ENCODE data around the gene ELMO1. TPM values are rescaled to one million over a fixed set of nuclear protein-coding genes. Genes with fewer than 3 reads are reported as not detected.

Gene ELMO1
- total RNA-seq, 1 experiment from 2014 or later = 1.1 TPM

GRCh38 chr7:37493810-37494209, 45.1 kb upstream of the ELMO1 start:
- BruUV-seq (replicated peaks) = no TSS peak
- ChIA-PET RAD21 (ENCODE audit: low non-redundant PET in 1 of 2, low total read pairs in 2 of 2, uncharacterized antibody in 2 of 2, unreplicated experiment in 2 of 2) (no interaction called here), POLR2A (no interaction called here), CTCF (no interaction called here)
- intact Hi-C loops (cut with micrococcal nuclease) = no loop called here
- H3K4me2 ChIP-seq (ENCODE audit: low read length) = no peak overlapping the region
- TF ChIP-seq SRF (IDR thresholded peaks at IDR 0.05; ENCODE audit: low read depth) = no peak
- no peak for TF ChIP-seq ELF1 (IDR thresholded peaks at IDR 0.05; ENCODE audit: borderline replicate concordance, low read depth)
- no peak for TF ChIP-seq ZBTB33 (IDR thresholded peaks at IDR 0.05; ENCODE audit: extremely low read depth, insufficient replicate concordance, low read length)
- no peak for TF ChIP-seq JUND (IDR thresholded peaks at IDR 0.05)
- H2AFZ ChIP-seq (ENCODE audit: low read depth, low read length, poor library complexity, severe bottlenecking) = no peak overlapping the region
- H3K79me2 ChIP-seq (ENCODE audit: insufficient read depth, low read length) = no peaks in the 10 kb centered on the region
- DNase-seq (ENCODE audit: low read depth, low spot score) (no peak), ATAC-seq (no peak)
- no peaks in the 10 kb centered on the region for H3K27me3 ChIP-seq (ENCODE audit: insufficient read depth, low read length)
- no peaks in the 10 kb centered on the region for H3K4me1 ChIP-seq (ENCODE audit: control insufficient read depth in 1 of 2, insufficient read depth in 2 of 2, low read length in 2 of 2)
- H3K4me3 ChIP-seq (replicated peaks in 1 of 2; ENCODE audit: low read depth in 1 of 2, low read length in 2 of 2) = no peak overlapping the region
- no peaks in the 10 kb centered on the region for H3K36me3 ChIP-seq (ENCODE audit: control insufficient read depth in 1 of 2, insufficient read depth in 2 of 2, low read length in 2 of 2)
- no peak overlapping the region for H3K27ac ChIP-seq (ENCODE audit: low read depth, low read length)
- no peak overlapping the region for H3K9ac ChIP-seq (ENCODE audit: low read length)
- no peaks in the 10 kb centered on the region for H3K9me2 ChIP-seq (ENCODE audit: insufficient read depth)
- H3K9me3 ChIP-seq (ENCODE audit: control insufficient read depth in 1 of 2, insufficient read depth in 1 of 2, low read depth in 1 of 2, low read length in 2 of 2) = no peaks in the 10 kb centered on the region
- no peaks in the 10 kb centered on the region for H4K20me1 ChIP-seq (ENCODE audit: insufficient read depth)

GRCh38 chr7:37493123-37493522, 44.5 kb upstream of the ELMO1 start:
- intact Hi-C loops (cut with micrococcal nuclease) = no loop called here
- no peak for ATAC-seq
- no TSS peak for BruUV-seq (replicated peaks)

More at GRCh38 chr7:37493123-37493522, 44.5 kb upstream of the ELMO1 start:
- Histone ChIP-seq H3K79me2 (ENCODE audit: insufficient read depth, low read length) (no peaks in the 10 kb centered on the region), H4K20me1 (ENCODE audit: insufficient read depth) (no peaks in the 10 kb centered on the region), H3K4me1 (ENCODE audit: control insufficient read depth in 1 of 2, insufficient read depth in 2 of 2, low read length in 2 of 2) (no peaks in the 10 kb centered on the region), H3K36me3 (ENCODE audit: control insufficient read depth in 1 of 2, insufficient read depth in 2 of 2, low read length in 2 of 2) (no peaks in the 10 kb centered on the region), H3K9ac (ENCODE audit: low read length) (no peak overlapping the region), H3K9me3 (ENCODE audit: control insufficient read depth in 1 of 2, insufficient read depth in 1 of 2, low read depth in 1 of 2, low read length in 2 of 2) (0 out of 4 replicates have a peak, but pooled peaks cover 0 to 2% of the 10 kb centered on the region in 2 experiments), H3K4me2 (ENCODE audit: low read length) (no peak overlapping the region), H3K9me2 (ENCODE audit: insufficient read depth) (no peaks in the 10 kb centered on the region), H3K27ac (ENCODE audit: low read depth, low read length) (no peak overlapping the region), H2AFZ (ENCODE audit: low read depth, low read length, poor library complexity, severe bottlenecking) (no peak overlapping the region), H3K27me3 (ENCODE audit: insufficient read depth, low read length) (no peaks in the 10 kb centered on the region), H3K4me3 (replicated peaks in 1 of 2; ENCODE audit: low read depth in 1 of 2, low read length in 2 of 2) (no peak overlapping the region)
- RAD21 ChIA-PET (ENCODE audit: low non-redundant PET in 1 of 2, low total read pairs in 2 of 2, uncharacterized antibody in 2 of 2, unreplicated experiment in 2 of 2) = no interaction called here
- no peak for DNase-seq (ENCODE audit: low read depth, low spot score)
- CTCF ChIA-PET = no interaction called here
- TF ChIP-seq ATF3 (IDR thresholded peaks at IDR 0.05) (no peak), SRF (IDR thresholded peaks at IDR 0.05; ENCODE audit: low read depth) (no peak), EZH2 (IDR thresholded peaks at IDR 0.05) (no peak), TCF7L2 (IDR thresholded peaks at IDR 0.05; ENCODE audit: borderline replicate concordance, extremely low read depth, insufficient read depth, insufficient read length) (no peak), FOSL1 (IDR thresholded peaks at IDR 0.05; ENCODE audit: low read depth) (no peak), ZBTB33 (IDR thresholded peaks at IDR 0.05; ENCODE audit: extremely low read depth, insufficient replicate concordance, low read length) (no peak), EGR1 (IDR thresholded peaks at IDR 0.05; ENCODE audit: low read depth) (no peak), ZFX (IDR thresholded peaks at IDR 0.05) (no peak), RAD21 (IDR thresholded peaks at IDR 0.05; ENCODE audit: low read depth) (no peak), CEBPB (IDR thresholded peaks at IDR 0.05; ENCODE audit: low read depth) (no peak), EZH2phosphoT487 (IDR thresholded peaks at IDR 0.05; ENCODE audit: borderline replicate concordance) (no peak), ELF1 (IDR thresholded peaks at IDR 0.05; ENCODE audit: borderline replicate concordance, low read depth) (no peak), CBX3 (IDR thresholded peaks at IDR 0.05; ENCODE audit: low read depth) (no peak), ZNF274 (IDR thresholded peaks at IDR 0.05; ENCODE audit: low read depth, low read length) (no peak)
- POLR2A ChIA-PET = no interaction called here
